Endothelial cell of umbilical vein (primary cell): ENCODE data around the gene PALM. TPM values are rescaled to one million over a fixed set of nuclear protein-coding genes. Genes with fewer than 3 reads are reported as not detected.
"Not testable (repeated sequence)": the region's sequence is repeated elsewhere in the genome, so short reads cannot be mapped to it uniquely, and the experiment has no call there.

Experiments used
- BruUV-seq: library from RNA; stranded (reverse); fragments of 400-500 nt; replicated peaks from 2 replicates; lab custom pipeline; 2021; lab: Mats Ljungman, UMichigan
- CTCF ChIA-PET: fragments of 300-600, 350-600 bp; sonication (Branson Sonifier 250); formaldehyde crosslinking; loops from one replicate; lab custom pipeline; 2021; ENCODE audit warnings: antibody characterized with exemption, inconsistent platforms; lab: Charles Lee
- POLR2A ChIA-PET: fragments of 300-600, 350-600 bp; sonication (Branson Sonifier 250); formaldehyde crosslinking; loops from one replicate; lab custom pipeline; 2021; ENCODE audit warnings: antibody characterized with exemption, inconsistent platforms; lab: Charles Lee
- DNase-seq: peaks from one replicate; pipeline ENCODE4 v3.0.0-alpha.2; 2011; ENCODE audit warnings: low read depth, low spot score
- FAIRE-seq: peaks from 2 replicates; lab custom pipeline; 2011; peaks lifted over from hg19 to GRCh38; lab: Jason Lieb, UNC
- H2AFZ ChIP-seq: 2 replicates; pipeline ENCODE4 v1.6.0; 2012; ENCODE audit warnings: low read depth, low read length, control low read depth, inconsistent platforms
- H3K27ac ChIP-seq: 2 replicates; pipeline ENCODE4 v1.5.1; 2011; ENCODE audit warnings: low read depth, mild to moderate bottlenecking, control low read depth, low read length, moderate library complexity; ENCODE audit not compliant: insufficient read depth
- H3K27me3 ChIP-seq, 2 experiments: 2 replicates each; pipeline versions ENCODE4 v1.6.0 to v1.6.1; 2011; ENCODE audit warnings: low read length in 2 of 2, mixed read lengths in 1 of 2; ENCODE audit not compliant: control insufficient read depth in 2 of 2, insufficient read depth in 2 of 2
- H3K36me3 ChIP-seq, 2 experiments: 2 replicates in 1 of 2; 3 replicates in 1 of 2; pipeline ENCODE4 v1.5.1; 2011; ENCODE audit warnings: low read length in 2 of 2, mild to moderate bottlenecking in 1 of 2, moderate library complexity in 1 of 2; ENCODE audit not compliant: control insufficient read depth in 2 of 2, insufficient read depth in 2 of 2; ENCODE audit errors: extremely low read depth in 1 of 2
- H3K4me1 ChIP-seq: 3 replicates; pipeline ENCODE4 v1.5.1; 2011; ENCODE audit warnings: mild to moderate bottlenecking, low read length; ENCODE audit not compliant: control insufficient read depth, insufficient read depth; ENCODE audit errors: extremely low read depth
- H3K4me2 ChIP-seq: 2 replicates; pipeline ENCODE4 v1.6.1; 2011; ENCODE audit warnings: low read length, control low read depth, mixed read lengths; ENCODE audit not compliant: insufficient read depth
- H3K4me3 ChIP-seq, 3 experiments: fragments of 200-600 bp in 1 of 3; sonication (generic), shearing (Covaris generic) in 1 of 3; replicated peaks in 1 of 3; 2 replicates each; pipeline ENCODE4 v1.5.1; 2011 to 2016; ENCODE audit warnings: control low read depth in 3 of 3, low read length in 3 of 3, mild to moderate bottlenecking in 2 of 3, inconsistent platforms in 1 of 3, low read depth in 1 of 3, moderate library complexity in 1 of 3; ENCODE audit not compliant: insufficient read depth in 1 of 3
- H3K79me2 ChIP-seq: 2 replicates; pipeline ENCODE4 v1.6.0; 2012; ENCODE audit warnings: low read length, inconsistent platforms; ENCODE audit not compliant: control insufficient read depth, insufficient read depth
- H3K9ac ChIP-seq: replicated peaks from 2 replicates; pipeline ENCODE3; 2011; ENCODE audit warnings: low read length, control low read depth; ENCODE audit not compliant: insufficient read depth; ENCODE audit errors: extremely low read depth
- H3K9me1 ChIP-seq: replicated peaks from 3 replicates; pipeline ENCODE4 v1.6.0; 2011; ENCODE audit warnings: mild to moderate bottlenecking, low read length; ENCODE audit not compliant: control insufficient read depth, insufficient read depth; ENCODE audit errors: extremely low read depth
- H3K9me3 ChIP-seq: replicated peaks from 2 replicates; pipeline ENCODE4 v1.5.1; 2012; ENCODE audit warnings: low read length, inconsistent platforms; ENCODE audit not compliant: control insufficient read depth, insufficient read depth
- H4K20me1 ChIP-seq: replicated peaks from 2 replicates; pipeline ENCODE3; 2011; ENCODE audit warnings: mild to moderate bottlenecking, low read length; ENCODE audit not compliant: control insufficient read depth, insufficient read depth; ENCODE audit errors: extremely low read depth
- CTCF ChIP-seq, 2 donors: IDR thresholded peaks; 1 replicate in 1 of 2; 2 replicates in 1 of 2; pipeline ENCODE4 v1.5.1; 2011; ENCODE audit warnings: low read length in 2 of 2, mild to moderate bottlenecking in 2 of 2, moderate library complexity in 2 of 2, control low read depth in 1 of 2, inconsistent platforms in 1 of 2, low read depth in 1 of 2; ENCODE audit not compliant: insufficient read depth in 1 of 2; ENCODE audit errors: extremely low read depth in 1 of 2
- EZH2 ChIP-seq: IDR thresholded peaks from 2 replicates; pipeline ENCODE4 v1.6.1; 2012; ENCODE audit warnings: borderline replicate concordance, low read depth, mild to moderate bottlenecking, moderate library complexity, low read length, inconsistent platforms; ENCODE audit not compliant: severe bottlenecking
- FOS ChIP-seq: IDR thresholded peaks from 2 replicates; pipeline ENCODE4 v1.6.1; 2011; ENCODE audit warnings: mild to moderate bottlenecking, low read length, moderate library complexity, borderline replicate concordance; ENCODE audit not compliant: insufficient read depth
- GATA2 ChIP-seq: IDR thresholded peaks from 2 replicates; pipeline ENCODE4 v1.7.0; 2011; ENCODE audit warnings: low read depth, mild to moderate bottlenecking, moderate library complexity, mixed read lengths, low read length; ENCODE audit not compliant: insufficient read length, insufficient read depth
- JUN ChIP-seq: IDR thresholded peaks from 2 replicates; pipeline ENCODE4 v1.6.1; 2011; ENCODE audit warnings: borderline replicate concordance, low read depth; ENCODE audit not compliant: insufficient read length, insufficient read depth
- MAX ChIP-seq: IDR thresholded peaks from 2 replicates; pipeline ENCODE4 v1.6.1; 2011; ENCODE audit not compliant: insufficient read depth, insufficient read length
- MYC ChIP-seq: IDR thresholded peaks from one replicate; pipeline ENCODE4 v1.6.1; 2011; ENCODE audit warnings: mild to moderate bottlenecking, low read depth, low read length
- POLR2A ChIP-seq: IDR thresholded peaks from 2 replicates; pipeline ENCODE4 v1.6.1; 2012; ENCODE audit warnings: low read depth, mild to moderate bottlenecking, control low read depth, low read length
- POLR2AphosphoS5 ChIP-seq: IDR thresholded peaks from 2 replicates; pipeline ENCODE4 v1.6.1; 2012; ENCODE audit warnings: low read depth, mild to moderate bottlenecking, control low read depth, low read length, moderate library complexity; ENCODE audit not compliant: insufficient read depth
- dilution Hi-C: fragments of 300-500 bp; cut with MboI; formaldehyde crosslinking; loops from one replicate; pipeline ENCODE4 v1.15.0; 2019; ENCODE audit warnings: low sequenced_read_pairs; ENCODE audit not compliant: extremely low pct_ligation_motif_present
- intact Hi-C: fragments of 100-400 bp; cut with micrococcal nuclease; formaldehyde crosslinking; loops from one replicate; pipeline ENCODE4 v1.10.0; 2022
- polyA plus RNA-seq, 4 experiments: library from polyadenylated mRNA; depleted of rRNA in 3 of 4; stranded (reverse) in 3 of 4; unstranded in 1 of 4; fragments of >200 nt; gene quantifications; 2 replicates each; pipeline versions ENCODE4 v1.2.1 to v1.2.3, GENCODE V29; 2011 to 2012; ENCODE audit warnings: missing spikeins in 1 of 4
- total RNA-seq: library from RNA; stranded (reverse); gene quantifications from 2 replicates; pipeline ENCODE4 v1.2.3, GENCODE V29; 2021

The PALM gene
- total and polyA plus RNA-seq, 2 donors (not counting 3 experiments of a cell fraction or from before 2014, with no cell fraction given): 3.9 to 31.8 TPM

- Histone ChIP-seq H3K27ac (no peak overlapping the region), H3K4me2 (no peak overlapping the region), H3K27me3 (no peaks in the 10 kb centered on the region), H3K36me3 (no peaks in the 10 kb centered on the region), H3K4me3 (no peak overlapping the region), H4K20me1 (no peaks in the 10 kb centered on the region), H3K4me1 (no peaks in the 10 kb centered on the region), H3K9me1 (no peaks in the 10 kb centered on the region), H3K9me3 (no peaks in the 10 kb centered on the region), H2AFZ (no peak overlapping the region), H3K9ac (no peak overlapping the region), H3K79me2 (no peaks in the 10 kb centered on the region)
- no peak for FAIRE-seq
- no TSS peak for BruUV-seq
- dilution Hi-C loops (no loop called here), intact Hi-C loops (no loop called here)
- ChIA-PET POLR2A (no interaction called here), CTCF (interaction anchor here (0.7 kb wide), 1 partner anchor 9 kb away, joined by 3 read pairs; no protein-coding TSS in a partner anchor)
- DNase-seq: no peak
- TF ChIP-seq FOS (no peak), GATA2 (no peak), EZH2 (no peak), MYC (no peak), POLR2A (no peak), POLR2AphosphoS5 (no peak), MAX (no peak), JUN (no peak), CTCF (IDR thresholded peaks at IDR 0.05; ENCODE audit: extremely low read depth in 1 of 2, insufficient read depth in 1 of 2, low read depth in 1 of 2, low read length in 2 of 2) (no peak)
These were observed 34.5 kb downstream of the PALM start for GRCh38 chr19:743168-743687.

- H3K27me3 ChIP-seq, H3K9me3 ChIP-seq, DNase-seq, H3K4me2 ChIP-seq, H3K9me1 ChIP-seq, H3K79me2 ChIP-seq, H3K4me3 ChIP-seq, FAIRE-seq, H3K9ac ChIP-seq, H3K4me1 ChIP-seq, H3K36me3 ChIP-seq, H2AFZ ChIP-seq, H3K27ac ChIP-seq, BruUV-seq, dilution Hi-C loops, intact Hi-C loops, H4K20me1 ChIP-seq, POLR2A ChIA-PET: not testable (repeated sequence)
- CTCF ChIA-PET: interaction anchor here (0.7 to 0.9 kb wide), 2 partner anchors 8 to 155 kb away, joined by 3 to 4 read pairs; no protein-coding TSS in a partner anchor
These were observed 36.4 kb downstream of the PALM start for GRCh38 chr19:745138-745537.
